Parathyroid adenoma (tissue), 2 donors: ENCODE measurements around the gene C3.

Source experiments
- H2AFZ ChIP-seq: fragments of 300-600 bp; sonication (generic); one replicate; pipeline ENCODE4 v1.7.0; 2017; ENCODE audit warnings: antibody characterized with exemption, mild to moderate bottlenecking
- H3K27ac ChIP-seq: fragments of 300-600 bp; sonication (generic); one replicate; pipeline ENCODE4 v1.7.0; 2017
- H3K27me3 ChIP-seq: fragments of 300-600 bp; sonication (generic); one replicate; pipeline ENCODE4 v1.7.0; 2017; ENCODE audit warnings: low read length; ENCODE audit not compliant: control insufficient read depth, insufficient read depth
- H3K36me3 ChIP-seq: fragments of 300-600 bp; sonication (generic); one replicate; pipeline ENCODE4 v1.7.0; 2017; ENCODE audit warnings: low read length; ENCODE audit not compliant: control insufficient read depth, insufficient read depth
- H3K4me1 ChIP-seq: fragments of 300-600 bp; sonication (generic); one replicate; pipeline ENCODE4 v1.7.0; 2017; ENCODE audit warnings: control low read depth
- H3K4me2 ChIP-seq: fragments of 300-600 bp; sonication (generic); one replicate; pipeline ENCODE4 v1.7.0; 2017; ENCODE audit warnings: low read length
- H3K4me3 ChIP-seq: fragments of 300-600 bp; sonication (generic); one replicate; pipeline ENCODE4 v1.7.0; 2017; ENCODE audit warnings: low read depth, low read length
- H3K79me2 ChIP-seq: fragments of 300-600 bp; sonication (generic); one replicate; pipeline ENCODE4 v1.7.0; 2017; ENCODE audit warnings: control low read depth
- H3K9ac ChIP-seq: fragments of 300-600 bp; sonication (generic); one replicate; pipeline ENCODE4 v1.7.0; 2017; ENCODE audit warnings: mild to moderate bottlenecking
- H3K9me3 ChIP-seq: fragments of 300-600 bp; sonication (generic); one replicate; pipeline ENCODE4 v1.7.0; 2017; ENCODE audit warnings: low read length; ENCODE audit not compliant: control insufficient read depth
- CTCF ChIP-seq: fragments of 300-600 bp; sonication (generic); IDR thresholded peaks from one replicate; pipeline ENCODE4 v1.7.0; 2017; ENCODE audit warnings: antibody characterized with exemption, mild to moderate bottlenecking
- donor health status: primary hyperparathyroidism.

The C3 gene

GRCh38 chr19:6700586-6701316 is 19.7 kb downstream of the C3 start:
- no peak overlapping the region for H3K9ac ChIP-seq
- H2AFZ ChIP-seq: no peak overlapping the region
- H3K4me1 ChIP-seq: no peaks in the 10 kb centered on the region
- no peak overlapping the region for H3K4me2 ChIP-seq
- H3K36me3 ChIP-seq: no peaks in the 10 kb centered on the region
- no peaks in the 10 kb centered on the region for H3K27me3 ChIP-seq
- H3K27ac ChIP-seq: no peak overlapping the region
- H3K79me2 ChIP-seq: no peaks in the 10 kb centered on the region
- H3K9me3 ChIP-seq: no peaks in the 10 kb centered on the region
- no peak for TF ChIP-seq CTCF
- H3K4me3 ChIP-seq: no peak overlapping the region

- no peak overlapping the region for H3K4me2 ChIP-seq
- H2AFZ ChIP-seq: no peak overlapping the region
- H3K9me3 ChIP-seq: no peaks in the 10 kb centered on the region
- H3K9ac ChIP-seq: no peak overlapping the region
- no peaks in the 10 kb centered on the region for H3K79me2 ChIP-seq
- no peak for TF ChIP-seq CTCF
- no peaks in the 10 kb centered on the region for H3K27me3 ChIP-seq
- no peaks in the 10 kb centered on the region for H3K36me3 ChIP-seq
- H3K4me1 ChIP-seq: no peaks in the 10 kb centered on the region
- no peak overlapping the region for H3K4me3 ChIP-seq
- H3K27ac ChIP-seq: no peak overlapping the region
Measured at GRCh38 chr19:6699935-6700334, 20.5 kb downstream of the C3 start.

- TF ChIP-seq CTCF: no peak
- no peak overlapping the region for H3K27ac ChIP-seq
- no peaks in the 10 kb centered on the region for H3K4me1 ChIP-seq
- no peaks in the 10 kb centered on the region for H3K36me3 ChIP-seq
- H3K9ac ChIP-seq: no peak overlapping the region
- no peaks in the 10 kb centered on the region for H3K9me3 ChIP-seq
- no peak overlapping the region for H2AFZ ChIP-seq
- no peak overlapping the region for H3K4me3 ChIP-seq
- no peaks in the 10 kb centered on the region for H3K27me3 ChIP-seq
- H3K79me2 ChIP-seq: no peaks in the 10 kb centered on the region
- H3K4me2 ChIP-seq: no peak overlapping the region
Measured at GRCh38 chr19:6697291-6697690, 23.2 kb downstream of the C3 start.

- no peak overlapping the region for H3K4me3 ChIP-seq
- TF ChIP-seq CTCF: no peak
- no peaks in the 10 kb centered on the region for H3K36me3 ChIP-seq
- no peak overlapping the region for H3K9ac ChIP-seq
- H3K9me3 ChIP-seq: no peaks in the 10 kb centered on the region
- H3K27ac ChIP-seq: no peak overlapping the region
- no peak overlapping the region for H3K4me2 ChIP-seq
- H3K27me3 ChIP-seq: no peaks in the 10 kb centered on the region
- no peaks in the 10 kb centered on the region for H3K4me1 ChIP-seq
- no peaks in the 10 kb centered on the region for H3K79me2 ChIP-seq
- H2AFZ ChIP-seq: no peak overlapping the region
Measured at GRCh38 chr19:6696239-6696820, 24.1 kb downstream of the C3 start.
